Fibroblast of lung (primary cell): ENCODE measurements around the gene CD82.

ENCODE experiments used
- EZH2 ChIP-seq: IDR thresholded peaks from 2 replicates; pipeline ENCODE4 v1.5.1; 2012; ENCODE audit warnings: low read length, control low read depth, mild to moderate bottlenecking; ENCODE audit errors: missing control alignments
- TF ChIP-seq, protein P1 (sequence below), 2 donors: IDR thresholded peaks in 1 of 2; conservative IDR thresholded peaks in 1 of 2; 1 replicate in 1 of 2; 2 replicates in 1 of 2; pipeline ENCODE4 v1.5.1; 2011 to 2012; ENCODE audit warnings: low read length in 2 of 2, control low read depth in 1 of 2, inconsistent platforms in 1 of 2, low read depth in 1 of 2, mild to moderate bottlenecking in 1 of 2

GRCh38 chr11:44591557-44591956 lies 26.1 kb downstream of the CD82 start:
- TF ChIP-seq, protein P1, sequence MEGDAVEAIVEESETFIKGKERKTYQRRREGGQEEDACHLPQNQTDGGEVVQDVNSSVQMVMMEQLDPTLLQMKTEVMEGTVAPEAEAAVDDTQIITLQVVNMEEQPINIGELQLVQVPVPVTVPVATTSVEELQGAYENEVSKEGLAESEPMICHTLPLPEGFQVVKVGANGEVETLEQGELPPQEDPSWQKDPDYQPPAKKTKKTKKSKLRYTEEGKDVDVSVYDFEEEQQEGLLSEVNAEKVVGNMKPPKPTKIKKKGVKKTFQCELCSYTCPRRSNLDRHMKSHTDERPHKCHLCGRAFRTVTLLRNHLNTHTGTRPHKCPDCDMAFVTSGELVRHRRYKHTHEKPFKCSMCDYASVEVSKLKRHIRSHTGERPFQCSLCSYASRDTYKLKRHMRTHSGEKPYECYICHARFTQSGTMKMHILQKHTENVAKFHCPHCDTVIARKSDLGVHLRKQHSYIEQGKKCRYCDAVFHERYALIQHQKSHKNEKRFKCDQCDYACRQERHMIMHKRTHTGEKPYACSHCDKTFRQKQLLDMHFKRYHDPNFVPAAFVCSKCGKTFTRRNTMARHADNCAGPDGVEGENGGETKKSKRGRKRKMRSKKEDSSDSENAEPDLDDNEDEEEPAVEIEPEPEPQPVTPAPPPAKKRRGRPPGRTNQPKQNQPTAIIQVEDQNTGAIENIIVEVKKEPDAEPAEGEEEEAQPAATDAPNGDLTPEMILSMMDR (conservative IDR thresholded peaks at IDR 0.05 in 1 of 2, IDR thresholded peaks at IDR 0.05 in 1 of 2; ENCODE audit: low read depth in 1 of 2, low read length in 2 of 2) = no peak
- no peak for TF ChIP-seq EZH2
